ENCODE data around the gene NSUN6.

Gene NSUN6

GRCh38 chr10:18557960-18558359 lies 93.4 kb downstream of the NSUN6 start:
- DNase-seq: no peak

GRCh38 chr10:18556522-18557147 lies 94.8 kb downstream of the NSUN6 start:
- DNase-seq: no peak

- DNase-seq: no peak
Observed at GRCh38 chr10:18554479-18554878, 96.9 kb downstream of the NSUN6 start.

- no peak for DNase-seq
Observed at GRCh38 chr10:18551473-18551872, 99.9 kb downstream of the NSUN6 start.

- no peak for DNase-seq
Observed at GRCh38 chr10:18549105-18549504, 102.3 kb downstream of the NSUN6 start.

GRCh38 chr10:18545621-18546305 lies 105.6 kb downstream of the NSUN6 start:
- no peak for DNase-seq

GRCh38 chr10:18542832-18543231 lies 108.6 kb downstream of the NSUN6 start:
- DNase-seq: no peak

GRCh38 chr10:18540195-18540594 lies 111.2 kb downstream of the NSUN6 start:
- no peak for DNase-seq

- DNase-seq: no peak
Observed at GRCh38 chr10:18539335-18539734, 112.1 kb downstream of the NSUN6 start.

- DNase-seq: no peak
Observed at GRCh38 chr10:18533896-18534295, 117.5 kb downstream of the NSUN6 start.

- DNase-seq: no peak
Observed at GRCh38 chr10:18532881-18533535, 118.4 kb downstream of the NSUN6 start.

GRCh38 chr10:18528292-18528691 lies 123.1 kb downstream of the NSUN6 start:
- no peak for DNase-seq

GRCh38 chr10:18527687-18528086 lies 123.7 kb downstream of the NSUN6 start:
- DNase-seq: no peak

GRCh38 chr10:18523858-18524257 lies 127.5 kb downstream of the NSUN6 start:
- no peak for DNase-seq

- DNase-seq: no peak
Observed at GRCh38 chr10:18523025-18523424, 128.4 kb downstream of the NSUN6 start.

- no peak for DNase-seq
Observed at GRCh38 chr10:18516851-18517250, 134.5 kb downstream of the NSUN6 start.

- DNase-seq: no peak
Observed at GRCh38 chr10:18514537-18514936, 136.8 kb downstream of the NSUN6 start.

- DNase-seq: no peak
Observed at GRCh38 chr10:18508587-18508986, 142.8 kb downstream of the NSUN6 start.

GRCh38 chr10:18505456-18506118 lies 145.8 kb downstream of the NSUN6 start:
- peak; percentile 82 for DNase-seq

- no peak for DNase-seq
Observed at GRCh38 chr10:18504161-18504560, 147.2 kb downstream of the NSUN6 start.

- no peak for DNase-seq
Observed at GRCh38 chr10:18501629-18502028, 149.8 kb downstream of the NSUN6 start.

GRCh38 chr10:18501198-18501597 lies 150.2 kb downstream of the NSUN6 start:
- DNase-seq: peak; percentile 40

GRCh38 chr10:18500576-18500975 lies 150.8 kb downstream of the NSUN6 start:
- DNase-seq: no peak

- DNase-seq: no peak
Observed at GRCh38 chr10:18498998-18499397, 152.4 kb downstream of the NSUN6 start.

All from OCI-M1 (cell line).